NCI-H345 treated with DMSO at 0.1 percent for 48 hours (cell line): ENCODE results near the gene PLCL1.

ENCODE experiments used
- DNase-seq: peaks from one replicate; lab custom pipeline; 2025; ENCODE audit not compliant: unreplicated experiment; lab: John Stamatoyannopoulos, UW

PLCL1 gene

DNA sequence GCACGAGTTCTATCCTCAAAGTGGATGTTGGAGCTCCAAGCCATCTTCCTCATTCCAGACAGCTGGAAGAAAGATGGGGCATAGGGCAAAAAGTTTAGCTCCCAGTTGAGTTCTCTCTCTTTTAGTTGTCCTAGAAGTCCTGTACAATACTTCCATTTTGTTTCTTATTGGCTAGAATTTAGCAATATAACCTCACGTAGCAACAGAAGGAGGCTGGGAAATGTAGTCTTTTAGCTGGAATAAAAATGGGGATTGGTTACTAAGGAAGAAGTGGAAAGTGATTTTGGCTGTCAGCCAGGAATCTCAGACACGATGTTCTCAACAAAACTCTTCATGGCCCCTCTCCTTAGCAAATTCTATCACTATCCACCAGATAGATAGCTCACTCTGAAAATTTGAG is 79.9 kb downstream of the PLCL1 start:
- DNase-seq = no peak

- no peak for DNase-seq
Observed at GRCh38 chr2:197885126-197885525, 80.7 kb downstream of the PLCL1 start.

DNA sequence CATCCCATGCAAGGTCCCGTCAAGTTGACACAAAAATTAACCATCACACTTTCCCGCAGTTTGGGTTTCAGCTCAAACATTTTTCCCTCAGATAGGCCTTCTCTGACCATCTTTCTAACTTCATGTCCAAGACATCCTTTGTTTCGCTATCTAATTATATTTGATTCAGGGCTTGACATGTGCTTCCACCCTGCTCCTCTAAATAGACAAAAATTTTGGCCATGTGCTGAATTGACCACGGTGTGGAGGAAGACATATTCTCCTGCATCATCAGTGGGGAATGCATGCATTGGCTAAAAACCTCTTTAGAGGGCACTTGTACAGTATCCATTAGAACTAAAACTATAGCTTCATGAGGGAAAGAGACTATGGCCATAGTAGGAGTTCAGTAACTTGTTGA is 81.2 kb downstream of the PLCL1 start:
- DNase-seq = no peak

DNA sequence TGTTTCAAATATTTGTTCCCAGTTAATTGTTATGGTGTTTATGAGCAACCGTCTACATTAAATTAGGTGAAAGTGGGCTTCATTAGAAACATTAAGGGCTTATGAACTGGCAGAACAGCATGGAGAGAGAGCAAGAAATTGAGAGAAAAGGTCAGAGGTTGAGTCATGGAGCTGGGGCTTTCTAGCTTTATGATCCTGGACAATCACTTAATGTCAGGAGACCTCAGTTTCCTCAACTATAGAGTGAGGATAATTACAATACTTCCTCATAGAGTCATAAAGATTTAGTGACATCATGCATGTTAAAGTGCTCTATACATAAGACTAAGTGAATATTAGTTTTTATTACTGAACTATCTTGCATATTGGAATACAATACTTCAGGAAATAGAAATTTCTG is 83.9 kb downstream of the PLCL1 start:
- no peak for DNase-seq

GRCh38 chr2:197889041-197889440 is 84.6 kb downstream of the PLCL1 start:
- DNase-seq = no peak

DNA sequence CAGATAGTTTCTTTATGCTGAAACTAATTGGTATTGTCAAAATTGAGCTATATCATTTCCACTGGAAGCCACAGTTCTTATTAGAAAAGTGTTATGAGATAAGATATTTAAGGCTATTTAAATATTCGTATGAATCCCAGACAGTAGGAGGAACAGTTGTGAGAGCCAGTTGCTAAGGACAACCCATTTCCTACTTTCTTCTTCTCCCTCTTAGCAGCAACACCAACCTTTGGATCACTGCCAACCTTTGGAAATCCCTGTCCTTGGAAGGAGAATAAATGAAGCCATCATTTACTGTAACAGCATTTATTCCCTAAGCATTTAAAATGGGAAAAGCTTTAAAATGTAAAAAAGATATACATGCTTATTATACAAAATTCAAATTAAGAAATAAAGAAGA is 85.8 kb downstream of the PLCL1 start:
- DNase-seq = no peak

DNA sequence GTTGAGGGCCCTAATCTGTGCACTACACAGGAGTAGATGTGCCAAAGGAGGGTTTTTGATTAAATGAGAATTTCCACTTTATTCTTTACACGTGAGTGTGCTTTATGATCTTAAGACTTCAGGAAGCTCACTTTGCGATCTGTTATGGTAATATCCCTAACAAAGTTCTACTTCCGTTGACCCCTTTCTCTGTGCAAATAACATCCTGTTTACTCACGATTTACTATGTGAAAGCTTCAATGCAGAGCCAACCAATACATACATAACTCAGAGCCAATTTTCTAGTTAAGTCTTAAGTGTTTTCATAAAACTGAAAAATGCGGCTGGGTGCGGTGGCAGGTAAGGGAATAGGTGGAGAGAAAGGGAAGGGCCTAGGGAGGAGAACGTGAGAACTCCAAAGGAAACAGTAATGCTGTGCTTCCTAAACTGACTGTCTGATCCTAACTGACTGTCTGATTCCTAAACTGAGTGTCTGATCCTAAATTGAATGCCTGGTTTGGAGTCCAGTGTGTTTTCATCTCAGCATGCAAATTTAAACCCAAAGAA is 87.6 kb downstream of the PLCL1 start:
- no peak for DNase-seq

DNA sequence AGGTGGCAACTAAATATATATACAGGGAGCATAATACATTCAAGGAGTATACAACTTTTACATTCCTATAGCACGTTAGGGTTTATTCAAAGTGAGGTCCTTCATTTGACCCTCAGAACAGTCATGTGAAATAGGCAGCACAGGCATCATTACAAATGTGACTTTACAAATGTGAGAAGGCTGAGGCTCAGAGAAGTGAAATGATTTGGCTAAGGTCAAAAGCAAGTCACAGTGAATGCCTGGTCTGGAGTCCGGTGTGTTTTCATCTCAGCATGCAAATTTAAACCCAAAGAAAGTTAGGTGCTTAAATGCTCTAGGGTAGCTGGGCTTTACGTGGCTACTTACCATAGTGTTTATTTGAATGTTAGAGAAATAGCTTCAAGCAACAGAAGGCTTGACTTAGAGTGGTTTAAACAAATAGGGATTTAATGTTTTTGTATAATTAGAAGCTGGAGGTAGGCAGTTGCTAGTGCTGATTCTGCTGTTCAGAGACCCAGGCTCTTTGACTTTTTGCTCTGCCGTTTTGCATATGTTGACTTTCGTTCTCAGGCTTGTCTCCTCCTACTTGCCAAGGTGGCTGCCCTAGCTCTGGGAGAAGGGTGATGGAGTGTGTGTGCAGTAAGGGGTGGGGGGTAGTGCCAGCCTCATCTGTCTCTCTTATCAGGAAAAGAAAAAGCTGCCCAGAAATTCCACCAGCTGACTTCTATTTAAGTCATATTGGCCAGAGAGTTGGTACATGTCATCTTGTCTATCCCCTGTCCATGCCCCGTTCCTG is 89.2 kb downstream of the PLCL1 start:
- no peak for DNase-seq

DNA sequence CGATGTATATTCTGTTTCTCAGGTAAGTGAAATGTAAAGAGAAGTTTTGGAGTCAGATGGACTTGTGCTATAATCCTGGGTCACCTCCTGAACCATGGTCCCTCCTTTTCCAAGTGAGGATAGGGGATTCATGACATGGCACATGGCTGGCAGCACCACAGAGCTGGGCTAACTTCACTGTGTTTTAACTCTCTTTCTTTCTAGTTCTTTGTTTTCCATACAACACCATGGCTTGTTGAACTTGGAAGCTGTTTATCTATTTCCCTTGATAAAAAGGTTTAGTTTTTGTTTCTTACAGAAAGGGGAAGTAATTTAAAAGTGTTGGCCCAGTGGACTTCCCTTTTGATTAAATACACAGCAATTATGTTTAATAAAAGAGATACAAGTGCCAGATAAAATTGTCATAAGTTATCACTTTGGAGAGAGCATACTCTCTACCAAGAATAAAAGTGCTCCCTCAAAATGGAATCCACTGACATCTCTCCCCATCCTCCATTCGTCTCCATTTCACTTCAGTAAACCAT is 90.4 kb downstream of the PLCL1 start:
- no peak for DNase-seq

- DNase-seq = no peak
Observed at GRCh38 chr2:197897960-197898678, 93.7 kb downstream of the PLCL1 start.

GRCh38 chr2:197904446-197904845 is 100.1 kb downstream of the PLCL1 start:
- DNase-seq = no peak

- DNase-seq = no peak
Observed at GRCh38 chr2:197908156-197908555, 103.8 kb downstream of the PLCL1 start.

- no peak for DNase-seq
Observed at GRCh38 chr2:197908990-197909776, 104.8 kb downstream of the PLCL1 start.

DNA sequence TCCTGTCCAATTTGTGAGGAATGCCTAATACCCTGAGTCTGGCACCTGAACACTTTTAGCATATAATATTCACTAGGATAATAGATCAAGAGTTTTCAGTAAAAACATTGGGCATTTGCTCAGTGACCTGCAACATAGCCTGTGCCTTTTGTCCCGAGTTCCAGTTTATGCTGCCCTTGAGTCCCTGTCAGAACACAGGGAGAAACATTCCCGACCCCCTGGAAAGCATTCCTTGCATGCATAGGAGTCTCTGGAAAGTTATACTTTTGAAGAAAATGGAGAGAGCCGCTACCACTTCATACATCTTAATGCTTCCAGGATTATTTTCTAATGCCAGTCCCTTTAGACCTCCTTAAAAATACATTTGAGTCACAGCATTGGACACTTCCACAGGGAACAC is 107.3 kb downstream of the PLCL1 start:
- no peak for DNase-seq

DNA sequence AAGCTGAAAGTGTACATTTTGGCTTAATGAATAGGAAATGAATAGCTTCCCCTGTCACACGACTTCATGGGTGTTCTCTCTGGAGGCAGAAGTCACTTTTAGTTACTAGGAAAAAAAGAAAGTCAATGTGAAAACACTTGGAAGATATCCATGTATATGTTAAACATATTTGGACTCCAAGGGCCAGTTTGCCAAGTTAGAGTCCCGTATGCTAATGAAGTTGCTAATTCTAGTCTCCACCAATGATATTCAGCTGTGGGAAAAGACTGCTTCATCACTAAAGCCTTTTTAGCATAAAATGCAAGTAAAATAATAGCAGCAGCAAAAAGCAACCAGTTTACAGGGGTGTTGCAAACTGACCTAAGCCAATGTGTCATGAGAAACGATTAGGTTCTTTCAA is 108.7 kb downstream of the PLCL1 start:
- no peak for DNase-seq

DNA sequence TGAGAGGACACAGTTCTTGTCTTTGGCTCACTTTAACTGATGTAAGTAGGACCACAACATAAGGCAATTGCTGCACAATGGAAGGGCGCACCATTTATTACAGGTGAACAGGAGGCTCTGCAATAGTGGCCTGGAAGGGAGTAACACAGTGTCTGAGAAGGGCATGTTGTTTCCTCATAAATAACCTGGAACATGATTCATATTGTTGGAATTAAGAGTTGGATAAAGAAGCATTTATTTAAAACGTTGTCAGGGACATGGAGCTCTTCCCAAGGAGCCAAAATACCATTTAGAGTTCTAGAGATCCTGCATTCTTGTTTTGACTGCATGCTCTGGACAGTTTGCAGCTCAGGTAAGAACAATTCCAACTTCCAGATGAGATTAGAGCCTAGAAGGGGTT is 110.4 kb downstream of the PLCL1 start:
- no peak for DNase-seq

- DNase-seq = no peak
Observed at GRCh38 chr2:197915548-197916265, 111.3 kb downstream of the PLCL1 start.

- DNase-seq = no peak
Observed at GRCh38 chr2:197919487-197919886, 115.1 kb downstream of the PLCL1 start.

DNA sequence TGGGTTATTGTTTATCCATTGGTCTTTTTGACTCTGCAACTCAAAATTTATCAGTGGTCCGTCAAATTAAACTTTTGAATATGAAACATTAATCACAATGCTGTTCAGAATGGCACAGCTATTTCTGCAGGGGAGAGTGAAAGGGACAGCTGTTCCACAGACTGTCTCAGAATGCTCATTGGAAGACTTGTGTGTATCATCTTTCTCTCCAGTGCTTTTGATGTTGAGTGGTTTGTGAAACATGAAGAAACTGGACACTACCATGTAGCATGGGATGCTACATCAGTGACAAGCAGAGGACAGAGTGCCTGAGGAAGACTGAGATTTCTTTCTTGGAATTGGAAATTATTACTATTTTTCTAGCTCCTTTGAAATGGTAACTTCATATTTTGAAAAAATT is 115.7 kb downstream of the PLCL1 start:
- DNase-seq = no peak

GRCh38 chr2:197920592-197921201 is 116.3 kb downstream of the PLCL1 start:
- DNase-seq = no peak
